ENCODE data around the gene DLGAP3. TPM values are rescaled to one million over a fixed set of nuclear protein-coding genes. Genes with fewer than 3 reads are reported as not detected.
"Not testable (repeated sequence)": the region's sequence is repeated elsewhere in the genome, so short reads cannot be mapped to it uniquely, and the experiment has no call there.

DLGAP3 gene
- total RNA-seq, 1 experiment from 2014 or later = 0.06 TPM

DNA sequence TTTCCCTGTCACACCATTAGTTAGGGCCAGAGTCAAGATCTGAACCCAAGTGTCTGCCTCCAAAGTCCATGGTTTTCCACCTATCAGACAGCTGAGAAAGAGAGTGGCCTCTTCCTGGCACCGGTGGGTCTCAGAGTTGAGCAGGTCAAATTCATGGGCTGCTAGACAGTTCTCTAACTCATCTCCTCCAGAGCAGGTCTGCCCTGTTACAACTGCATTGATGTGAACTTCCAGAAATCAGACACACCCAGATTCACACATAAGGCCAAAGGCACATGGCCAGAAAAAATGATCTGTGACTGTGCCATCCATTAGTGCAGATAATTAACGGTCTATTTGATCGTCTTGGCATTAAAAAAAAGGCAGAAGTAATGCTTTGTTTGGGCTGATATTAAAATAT is 87.4 kb downstream of the DLGAP3 start:
- DNase-seq (ENCODE audit: low read depth) = no peak

DNA sequence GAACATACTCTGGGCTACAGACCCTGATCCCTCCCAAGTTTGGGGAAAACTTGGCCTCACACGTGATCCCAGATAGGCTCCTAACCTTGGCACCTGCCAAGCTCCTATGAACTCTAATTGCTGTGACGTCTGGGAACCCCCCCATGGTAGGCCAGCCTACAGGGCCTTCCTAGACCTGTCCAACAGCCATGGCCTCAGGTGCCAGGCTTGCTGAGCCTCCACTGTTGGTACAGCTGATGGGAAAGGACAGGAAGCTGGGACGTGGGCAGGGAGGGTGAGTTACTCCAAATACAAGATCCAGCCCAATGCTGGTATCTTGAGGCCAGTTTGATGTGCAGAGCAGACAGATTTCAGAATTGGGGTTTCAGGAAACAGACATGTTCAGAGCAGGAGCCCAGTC is 89.0 kb downstream of the DLGAP3 start:
- DNase-seq (ENCODE audit: low read depth) = no peak

GRCh38 chr1:34839526-34840305 is 89.7 kb downstream of the DLGAP3 start:
- no peak for DNase-seq (ENCODE audit: low read depth)

DNA sequence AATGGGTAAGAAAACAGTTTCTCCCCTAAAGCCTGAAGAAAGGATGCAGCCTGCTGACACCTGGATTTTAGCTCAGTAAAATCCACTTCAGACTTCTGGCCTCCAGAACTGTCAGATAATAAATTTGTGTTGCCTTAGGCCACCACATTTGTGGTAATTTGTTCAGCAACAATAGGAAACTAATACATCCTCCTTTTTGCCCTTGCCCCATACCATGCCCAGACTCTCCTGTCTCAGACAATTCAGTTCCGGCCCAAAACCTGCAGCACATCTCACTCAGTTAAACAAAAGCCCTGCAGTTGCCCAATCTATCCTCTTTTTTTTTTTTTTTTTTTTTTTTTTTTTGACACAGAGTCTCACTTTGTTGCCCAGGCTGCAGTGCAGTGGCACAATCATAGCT is 95.7 kb downstream of the DLGAP3 start:
- DNase-seq (ENCODE audit: low read depth) = no peak

DNA sequence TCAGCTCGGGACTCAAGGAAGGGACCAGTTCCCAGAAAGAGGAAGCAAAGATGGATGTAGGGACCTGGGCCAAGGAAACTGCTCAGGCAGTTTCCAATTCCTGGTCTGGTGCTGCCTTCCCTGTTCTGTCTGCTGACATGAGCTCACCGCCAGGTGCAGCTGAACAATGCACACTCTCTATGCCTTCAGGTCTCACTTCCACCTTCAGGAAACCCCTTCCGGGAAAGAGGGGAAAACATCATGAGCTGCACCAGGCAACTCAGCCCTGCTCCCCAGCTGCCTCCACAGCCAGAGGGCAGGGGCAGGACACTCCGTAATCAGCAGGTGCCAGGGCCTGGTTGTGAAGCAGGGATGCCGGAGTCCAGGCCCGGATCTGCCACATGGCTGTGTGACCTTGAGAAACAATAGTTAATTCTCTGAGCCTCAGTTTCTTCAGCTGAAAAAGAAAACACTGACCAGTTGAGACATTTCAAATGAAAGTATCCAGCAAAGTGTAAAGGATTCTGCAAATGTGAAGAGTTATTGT is 97.7 kb downstream of the DLGAP3 start:
- DNase-seq (ENCODE audit: low read depth) = no peak

GRCh38 chr1:34829250-34829649 is 100.2 kb downstream of the DLGAP3 start:
- DNase-seq (ENCODE audit: low read depth) = no peak

- no peak for DNase-seq (ENCODE audit: low read depth)
These were observed 100.8 kb downstream of the DLGAP3 start for GRCh38 chr1:34828611-34829010.

DNA sequence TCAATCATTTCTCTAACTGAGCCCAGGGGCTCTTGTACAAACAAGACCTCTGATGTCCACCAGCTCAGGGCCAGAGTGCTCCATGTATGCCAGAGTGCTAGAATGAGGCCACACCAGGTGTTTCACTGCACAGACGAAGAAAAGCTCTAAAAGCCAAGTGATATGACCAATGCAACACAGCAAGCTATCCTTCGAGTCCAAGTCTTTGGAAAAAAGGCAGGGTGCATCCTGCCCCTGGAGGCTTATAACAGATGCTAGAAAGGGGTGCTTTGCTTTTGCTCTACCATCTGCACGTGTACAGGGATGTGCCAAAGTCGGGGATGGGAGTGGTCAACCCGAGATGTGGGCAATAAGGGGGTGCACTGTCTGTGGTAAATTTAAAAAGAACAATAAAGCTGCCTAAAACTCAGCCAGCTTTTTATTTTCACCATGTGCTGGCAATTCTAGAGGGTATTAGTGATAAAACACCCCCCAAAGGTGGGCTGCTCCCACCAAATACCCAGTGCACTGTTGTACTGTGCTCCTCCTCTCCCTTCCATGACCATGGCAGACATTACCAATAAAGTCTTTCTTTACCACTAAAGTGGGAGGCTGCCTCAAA is 102.0 kb downstream of the DLGAP3 start:
- DNase-seq (ENCODE audit: low read depth) = no peak

- no peak for DNase-seq (ENCODE audit: low read depth)
These were observed 103.9 kb downstream of the DLGAP3 start for GRCh38 chr1:34825455-34826091.

GRCh38 chr1:34824817-34825454 is 104.5 kb downstream of the DLGAP3 start:
- no peak for DNase-seq (ENCODE audit: low read depth)

- DNase-seq (ENCODE audit: low read depth) = no peak
These were observed 107.2 kb downstream of the DLGAP3 start for GRCh38 chr1:34822202-34822601.

DNA sequence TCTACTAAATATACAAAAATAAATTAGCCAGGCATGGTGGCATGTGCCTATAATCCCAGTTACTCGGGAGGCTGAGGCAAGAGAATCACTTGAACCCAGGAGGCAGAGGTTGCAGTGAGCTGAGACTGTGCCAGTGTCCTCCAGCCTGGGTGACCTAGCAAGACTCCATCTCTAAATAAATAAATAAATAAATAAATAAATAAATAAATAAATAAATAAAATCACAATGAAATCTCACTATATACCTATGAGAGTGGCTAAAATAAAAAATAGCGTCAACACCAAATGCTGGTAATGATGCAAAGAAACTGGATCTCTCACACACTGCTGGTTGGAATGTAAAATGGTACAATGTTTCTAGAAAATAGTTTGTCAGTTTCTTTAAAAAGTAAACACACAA is 110.6 kb downstream of the DLGAP3 start:
- DNase-seq (ENCODE audit: low read depth) = not testable (repeated sequence)

- DNase-seq (ENCODE audit: low read depth) = no peak
These were observed 112.7 kb downstream of the DLGAP3 start for GRCh38 chr1:34816778-34817177.

- DNase-seq (ENCODE audit: low read depth) = no peak
These were observed 113.1 kb downstream of the DLGAP3 start for GRCh38 chr1:34816332-34816731.

Other genes starting within 250 kb of the DLGAP3 start
- not detected in 2 replicates for gene GJB5, start 174.6 kb downstream of the DLGAP3 start, total RNA-seq (2014; rRNA removed)
- gene GJB4, start 169.9 kb downstream of the DLGAP3 start, total RNA-seq (2014; rRNA removed) = not detected in 2 replicates
- not detected in 2 replicates for gene GJB3, start 148.4 kb downstream of the DLGAP3 start, total RNA-seq (2014; rRNA removed)
- not detected in 2 replicates for gene GJA4, start 136.7 kb downstream of the DLGAP3 start, total RNA-seq (2014; rRNA removed)
- 36.4 and 37.5 TPM in 2 replicates for gene SMIM12, start 69.9 kb downstream of the DLGAP3 start, total RNA-seq (2014; rRNA removed)
- 42.6 and 42.7 TPM in 2 replicates for gene TMEM35B, start 55.7 kb upstream of the DLGAP3 start, total RNA-seq (2014; rRNA removed)
- gene ZMYM6, start 102.3 kb upstream of the DLGAP3 start, total RNA-seq (2014; rRNA removed) = 7.8 and 10.6 TPM in 2 replicates
- 16.3 and 23.4 TPM in 2 replicates for gene ZMYM1, start 149.7 kb upstream of the DLGAP3 start, total RNA-seq (2014; rRNA removed)

Measured in LHCN-M2 (cell line).